Mesodermal cell (in vitro differentiated cells): Measurements from ENCODE around the gene DCDC1.

Experiments used
- H3K27ac ChIP-seq: 2 replicates; pipeline ENCODE4 v1.7.0; 2013; ENCODE audit warnings: mild to moderate bottlenecking, low read depth, low read length, moderate library complexity; ENCODE audit not compliant: severe bottlenecking
- H3K36me3 ChIP-seq: 2 replicates; pipeline ENCODE4 v1.7.1; 2013; ENCODE audit warnings: mild to moderate bottlenecking, low read length, moderate library complexity; ENCODE audit not compliant: control insufficient read depth, insufficient read depth
- H3K4me1 ChIP-seq: one replicate; pipeline ENCODE4 v1.7.1; 2013; ENCODE audit warnings: mild to moderate bottlenecking, low read length; ENCODE audit not compliant: insufficient read depth, control insufficient read depth, poor library complexity, severe bottlenecking
- H3K4me3 ChIP-seq: 2 replicates; pipeline ENCODE4 v1.7.0; 2013; ENCODE audit warnings: low read length, control low read depth, mild to moderate bottlenecking; ENCODE audit not compliant: insufficient read depth, poor library complexity, severe bottlenecking; ENCODE audit errors: extremely low read depth
- H3K9me3 ChIP-seq: 2 replicates; pipeline ENCODE4 v1.7.1; 2013; ENCODE audit warnings: mild to moderate bottlenecking, low read length, moderate library complexity; ENCODE audit not compliant: control insufficient read depth
- WGBS, 2 experiments: methylation state at CpG; one replicate each; pipeline ENCODE4 v1.1.5; 2013; ENCODE audit warnings: missing lambda C conversion rate in 2 of 2; ENCODE audit not compliant: insufficient coverage in 2 of 2; 5-methylcytosine and 5-hydroxymethylcytosine counted together

The DCDC1 gene

DNA sequence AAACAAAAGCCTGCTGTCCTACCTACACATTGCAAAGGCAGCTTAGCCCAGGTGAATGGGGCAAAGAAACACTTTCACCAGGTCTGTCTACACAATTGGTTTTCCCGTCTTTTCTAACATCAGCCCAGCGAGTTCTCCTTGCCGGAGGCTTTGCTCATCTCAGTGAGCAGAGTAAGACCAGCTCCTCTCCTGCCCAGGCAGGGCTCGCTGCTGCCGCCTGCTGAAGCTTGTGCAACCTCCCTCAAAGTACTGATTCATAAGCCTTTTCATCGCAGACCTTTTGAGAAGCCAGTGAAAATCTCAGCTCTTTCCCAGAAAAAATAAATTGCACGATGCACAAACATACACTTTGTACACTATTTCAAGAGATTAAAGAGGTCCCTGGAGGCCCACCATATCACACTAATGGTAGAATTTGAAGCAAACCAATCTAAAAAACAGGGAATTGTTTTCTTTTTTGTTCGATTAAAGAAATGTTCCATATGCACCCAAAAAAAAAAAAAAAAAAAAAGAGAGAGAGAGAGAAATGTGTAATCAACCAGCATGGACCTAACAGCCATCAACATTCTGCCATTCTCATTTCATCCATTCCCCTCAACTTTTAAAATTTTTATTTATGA lies 455.3 kb downstream of the DCDC1 start:
- WGBS, 2 experiments: 31% methylated on average over 6 of the region's 8 CpGs
- Histone ChIP-seq H3K4me3 (no peak overlapping the region), H3K4me1 (peaks cover 12% of the 10 kb centered on the region), H3K36me3 (no peaks in the 10 kb centered on the region), H3K27ac (no peak overlapping the region), H3K9me3 (no peaks in the 10 kb centered on the region)

GRCh38 chr11:30911247-30911646 lies 458.3 kb downstream of the DCDC1 start:
- Histone ChIP-seq H3K27ac (no peak overlapping the region), H3K9me3 (no peaks in the 10 kb centered on the region), H3K36me3 (no peaks in the 10 kb centered on the region), H3K4me3 (no peak overlapping the region), H3K4me1 (no peaks in the 10 kb centered on the region)

- Histone ChIP-seq H3K4me1 (peaks cover 3% of the 10 kb centered on the region), H3K27ac (no peak overlapping the region), H3K4me3 (no peak overlapping the region), H3K36me3 (no peaks in the 10 kb centered on the region), H3K9me3 (no peaks in the 10 kb centered on the region)
- WGBS, 2 experiments: 83% methylated on average over 1 of the region's 1 CpG; no CpG with 5 or more reads in 1 of the 2 experiments
Observed at GRCh38 chr11:30908857-30909256, 460.7 kb downstream of the DCDC1 start.

DNA sequence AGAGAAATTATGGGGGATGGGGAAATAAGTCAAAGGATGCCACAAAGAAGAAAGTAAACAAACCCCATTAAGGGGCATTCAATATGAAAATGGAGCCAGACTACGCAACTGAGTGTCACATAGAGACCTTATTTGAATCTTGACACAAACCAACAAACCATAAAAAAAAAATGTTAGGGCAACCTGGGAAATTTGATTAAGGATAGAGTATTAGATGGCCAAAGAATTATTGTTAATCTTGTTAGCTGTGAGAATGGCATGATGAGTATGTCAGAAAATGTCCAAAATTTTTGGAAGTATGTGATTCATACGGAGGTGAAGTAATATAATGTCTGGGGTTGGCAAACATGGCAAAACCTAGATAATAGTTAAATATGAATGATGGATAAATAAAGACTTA lies 461.3 kb downstream of the DCDC1 start:
- H3K4me3 ChIP-seq: no peak overlapping the region
- H3K36me3 ChIP-seq: no peaks in the 10 kb centered on the region
- no peaks in the 10 kb centered on the region for H3K9me3 ChIP-seq
- 100% methylated on average over 1 of the region's 2 CpGs for WGBS, 2 experiments
- peaks cover 3% of the 10 kb centered on the region for H3K4me1 ChIP-seq
- H3K27ac ChIP-seq: no peak overlapping the region

DNA sequence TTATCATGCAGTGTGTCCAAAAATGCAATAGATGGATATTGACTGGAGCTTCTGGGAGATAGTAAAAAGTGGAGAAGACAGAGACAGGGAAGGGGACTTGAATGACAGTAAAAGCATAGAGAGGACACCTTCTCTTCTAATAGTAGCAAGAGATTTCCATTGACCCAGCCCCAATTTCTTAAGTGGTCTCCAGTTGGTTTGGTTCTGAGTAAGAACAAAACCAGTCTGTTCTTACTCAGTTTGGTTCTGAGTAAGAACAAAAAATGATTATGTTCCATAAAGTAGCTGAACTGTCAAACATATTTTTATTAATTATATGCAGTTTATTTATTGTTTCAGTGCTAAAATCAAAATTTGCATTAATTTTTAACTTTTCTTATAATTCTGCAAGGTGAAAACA lies 466.6 kb downstream of the DCDC1 start:
- no peak overlapping the region for H3K27ac ChIP-seq
- H3K4me1 ChIP-seq: peaks cover 3% of the 10 kb centered on the region
- no peaks in the 10 kb centered on the region for H3K36me3 ChIP-seq
- H3K9me3 ChIP-seq: no peaks in the 10 kb centered on the region
- H3K4me3 ChIP-seq: no peak overlapping the region

DNA sequence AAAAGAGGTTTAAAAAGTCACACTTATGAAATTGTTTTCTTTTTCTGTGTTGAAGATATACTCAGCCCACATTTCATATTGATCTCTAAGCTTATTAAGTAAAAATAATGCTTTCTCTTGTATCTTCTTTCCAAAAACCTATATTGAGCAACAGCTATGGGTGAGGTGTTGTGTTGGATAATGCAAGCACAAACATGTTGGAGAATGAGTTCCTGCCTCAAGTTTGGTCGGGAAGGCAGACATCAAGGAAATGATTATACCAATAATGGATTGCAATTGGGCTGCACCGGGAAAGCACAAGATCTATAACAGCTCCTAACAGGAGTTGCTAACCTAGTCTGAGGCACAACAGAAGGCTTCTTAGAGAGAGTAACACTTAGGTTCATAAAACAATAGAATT lies 474.5 kb downstream of the DCDC1 start:
- no peaks in the 10 kb centered on the region for H3K36me3 ChIP-seq
- H3K9me3 ChIP-seq: peaks cover 4% of the 10 kb centered on the region
- H3K4me1 ChIP-seq: no peaks in the 10 kb centered on the region
- H3K4me3 ChIP-seq: no peak overlapping the region
- H3K27ac ChIP-seq: no peak overlapping the region
- 100% methylated on average over 1 to 2 of the region's 2 CpGs for WGBS, 2 experiments

- peaks cover 6% of the 10 kb centered on the region for H3K9me3 ChIP-seq
- H3K36me3 ChIP-seq: no peaks in the 10 kb centered on the region
- 83% methylated on average over 1 of the region's 3 CpGs; no CpG with 5 or more reads in 1 of the 2 experiments for WGBS, 2 experiments
- no peaks in the 10 kb centered on the region for H3K4me1 ChIP-seq
- no peak overlapping the region for H3K27ac ChIP-seq
- no peak overlapping the region for H3K4me3 ChIP-seq
Observed at GRCh38 chr11:30893318-30893717, 476.2 kb downstream of the DCDC1 start.

DNA sequence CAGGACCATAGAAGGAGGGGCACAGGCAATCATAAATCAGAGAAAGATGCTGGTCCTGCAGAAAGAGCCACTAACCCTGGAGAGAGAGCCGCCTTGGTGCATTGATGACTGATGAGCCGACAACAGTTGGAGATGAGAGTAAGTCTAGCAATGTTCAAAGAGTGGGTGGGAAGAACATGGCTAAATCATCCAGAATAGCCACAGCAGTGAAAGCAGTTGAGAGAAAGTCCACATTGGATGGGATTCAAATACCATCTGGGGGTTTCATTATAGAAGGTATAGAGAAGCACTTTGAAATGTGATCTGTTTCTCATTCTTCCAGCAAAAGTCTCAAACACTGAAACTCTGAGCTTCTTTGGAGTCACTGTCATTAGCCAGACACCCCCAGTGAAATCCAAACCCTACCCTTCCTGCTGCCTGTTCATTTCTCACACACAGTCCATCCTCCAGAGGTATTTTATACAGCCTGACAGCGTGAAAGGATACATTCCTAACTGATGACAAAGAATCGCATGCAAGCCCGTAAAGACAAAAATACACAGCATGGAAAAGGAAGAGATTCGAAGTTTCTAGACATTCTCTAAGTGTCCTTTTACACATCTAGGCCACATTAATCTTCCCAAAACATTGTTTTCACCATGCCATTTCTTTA lies 480.3 kb downstream of the DCDC1 start:
- Histone ChIP-seq H3K36me3 (no peaks in the 10 kb centered on the region), H3K4me3 (no peak overlapping the region), H3K4me1 (no peaks in the 10 kb centered on the region), H3K9me3 (peaks cover 6% of the 10 kb centered on the region), H3K27ac (no peak overlapping the region)
- WGBS, 2 experiments: 84 to 91% methylated on average over 5 to 6 of the region's 6 CpGs

DNA sequence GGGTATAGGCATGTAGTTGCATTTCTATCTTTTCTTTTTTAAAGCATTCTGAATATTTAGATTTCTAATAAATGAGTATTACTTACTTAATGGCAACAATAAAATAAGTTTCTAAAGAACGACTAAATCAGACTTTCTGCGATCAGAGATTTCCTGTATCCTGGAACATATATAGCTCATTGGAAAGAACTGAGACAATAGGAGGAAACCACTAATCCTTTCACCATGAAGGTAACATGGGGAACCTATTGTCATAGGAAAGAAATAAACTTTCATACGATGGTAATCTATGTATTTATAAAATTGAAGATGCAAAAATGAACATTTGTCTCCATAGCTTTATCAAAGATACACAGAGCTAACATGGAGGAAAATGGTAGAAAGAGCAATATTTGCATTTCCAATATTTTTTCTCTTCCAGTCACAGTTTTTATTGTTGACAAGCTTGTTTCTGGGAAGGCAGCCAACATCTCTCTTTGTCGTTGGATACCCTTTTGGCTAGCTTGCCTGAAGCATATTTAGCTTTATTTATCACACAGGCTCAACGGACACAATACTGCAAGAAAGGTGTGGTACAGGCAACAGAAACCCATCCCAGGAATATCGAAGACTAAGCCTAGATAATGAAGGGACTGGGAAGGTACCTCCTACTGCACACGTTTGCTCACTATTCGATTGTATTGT lies 490.1 kb downstream of the DCDC1 start:
- no peaks in the 10 kb centered on the region for H3K9me3 ChIP-seq
- no peak overlapping the region for H3K4me3 ChIP-seq
- WGBS, 2 experiments: 100% methylated on average over 2 of the region's 8 CpGs; no CpG with 5 or more reads in 1 of the 2 experiments
- no peaks in the 10 kb centered on the region for H3K36me3 ChIP-seq
- H3K27ac ChIP-seq: no peak overlapping the region
- H3K4me1 ChIP-seq: no peaks in the 10 kb centered on the region

- WGBS, 2 experiments: 100% methylated on average over 1 to 2 of the region's 3 CpGs
- H3K4me1 ChIP-seq: no peaks in the 10 kb centered on the region
- no peaks in the 10 kb centered on the region for H3K9me3 ChIP-seq
- no peaks in the 10 kb centered on the region for H3K36me3 ChIP-seq
- H3K27ac ChIP-seq: no peak overlapping the region
- no peak overlapping the region for H3K4me3 ChIP-seq
Observed at GRCh38 chr11:30878400-30878799, 491.1 kb downstream of the DCDC1 start.
